GM23338 (cell line): ENCODE data around the gene SPINK7. TPM values are rescaled to one million over a fixed set of nuclear protein-coding genes. Genes with fewer than 3 reads are reported as not detected.

Experiments
- ATAC-seq: fragments of 200-7000 bp; cut with Tn5 transposase; 3 replicates; pipeline ENCODE4 v1.9.1; 2020
- DNase-seq: peaks from one replicate; pipeline ENCODE4 v3.0.0-alpha.2; 2015; ENCODE audit warnings: low spot score
- H2AFZ ChIP-seq: fragments of 200-600 bp; sonication (generic); 2 replicates; pipeline ENCODE4 v1.8.0; 2016; ENCODE audit warnings: antibody characterized with exemption, mild to moderate bottlenecking, moderate library complexity
- H3F3A ChIP-seq: fragments of 200-600 bp; sonication (generic); replicated peaks from 2 replicates; pipeline ENCODE4 v1.8.0; 2017; ENCODE audit warnings: antibody characterized with exemption, mixed run types, low read depth
- H3K27ac ChIP-seq: fragments of 200-600 bp; sonication (generic); 2 replicates; pipeline ENCODE4 v1.6.1; 2016; ENCODE audit warnings: low read depth
- H3K27me3 ChIP-seq: fragments of 200-600 bp; sonication (generic); 2 replicates; pipeline ENCODE4 v1.8.0; 2016; ENCODE audit warnings: mild to moderate bottlenecking, mixed run types, moderate library complexity; ENCODE audit not compliant: insufficient read depth
- H3K36me3 ChIP-seq: fragments of 200-600 bp; sonication (generic); 2 replicates; pipeline ENCODE4 v1.8.0; 2016; ENCODE audit warnings: mild to moderate bottlenecking; ENCODE audit not compliant: insufficient read depth
- H3K4me1 ChIP-seq: fragments of 200-600 bp; sonication (generic); 2 replicates; pipeline ENCODE4 v1.8.0; 2016; ENCODE audit warnings: mild to moderate bottlenecking, moderate library complexity; ENCODE audit not compliant: insufficient read depth
- H3K4me2 ChIP-seq: fragments of 200-600 bp; sonication (generic); 2 replicates; pipeline ENCODE4 v1.7.1; 2017; ENCODE audit warnings: mixed run types
- H3K4me3 ChIP-seq: fragments of 200-600 bp; sonication (generic); 2 replicates; pipeline ENCODE4 v1.6.1; 2016; ENCODE audit warnings: mixed run types
- H3K79me2 ChIP-seq: fragments of 200-600 bp; sonication (generic); replicated peaks from 2 replicates; pipeline ENCODE4 v1.8.0; 2017; ENCODE audit warnings: mild to moderate bottlenecking; ENCODE audit not compliant: insufficient read depth
- H3K9me2 ChIP-seq: fragments of 200-600 bp; sonication (generic); 2 replicates; pipeline ENCODE4 v1.8.0; 2017; ENCODE audit not compliant: insufficient read depth
- H4K20me1 ChIP-seq: fragments of 200-600 bp; sonication (generic); replicated peaks from 2 replicates; pipeline ENCODE4 v1.8.0; 2017; ENCODE audit warnings: mild to moderate bottlenecking; ENCODE audit not compliant: insufficient read depth
- H3K27ac Mint-ChIP-seq: 2 replicates; pipeline ENCODE4 v1.8.0; 2020; ENCODE audit warnings: inconsistent platforms, mild to moderate bottlenecking, moderate library complexity, mixed read lengths
- H3K27me3 Mint-ChIP-seq: 3 replicates; pipeline ENCODE4 v1.8.0; 2022; ENCODE audit warnings: low read depth, mild to moderate bottlenecking, moderate library complexity, mixed read lengths, inconsistent platforms; ENCODE audit not compliant: insufficient read depth, poor library complexity
- H3K36me3 Mint-ChIP-seq: 3 replicates; pipeline ENCODE4 v1.8.0; 2021; ENCODE audit warnings: low read depth, mild to moderate bottlenecking, inconsistent platforms, moderate library complexity, mixed read lengths
- H3K4me1 Mint-ChIP-seq: 3 replicates; pipeline ENCODE4 v1.8.0; 2020; ENCODE audit warnings: mild to moderate bottlenecking, inconsistent platforms, mixed read lengths
- H3K4me3 Mint-ChIP-seq: 3 replicates; pipeline ENCODE4 v1.8.0; 2021; ENCODE audit warnings: moderate library complexity, mild to moderate bottlenecking, inconsistent platforms, mixed read lengths
- H3K9me3 Mint-ChIP-seq: 3 replicates; pipeline ENCODE4 v1.8.0; 2020; ENCODE audit warnings: moderate library complexity, mild to moderate bottlenecking, inconsistent platforms, mixed read lengths
- CREB1 ChIP-seq: fragments of 250-450 bp; sonication (Bioruptor Pico); IDR thresholded peaks from 2 replicates; pipeline ENCODE4 v1.5.0; 2020; ENCODE audit warnings: low read depth, mild to moderate bottlenecking, moderate library complexity
- EZH2 ChIP-seq: fragments of 200-600 bp; sonication (generic); IDR thresholded peaks from one replicate; pipeline ENCODE4 v1.8.0; 2017; ENCODE audit warnings: antibody characterized with exemption, mild to moderate bottlenecking, low read depth; ENCODE audit not compliant: unreplicated experiment
- JUNB ChIP-seq: IDR thresholded peaks from one replicate; pipeline ENCODE4 v1.6.1; 2016; ENCODE audit warnings: antibody characterized with exemption; ENCODE audit not compliant: unreplicated experiment
- NANOG ChIP-seq: IDR thresholded peaks from 2 replicates; pipeline ENCODE4 v1.6.1; 2016; ENCODE audit warnings: antibody characterized with exemption, borderline replicate concordance
- POLR2AphosphoS5 ChIP-seq: IDR thresholded peaks from 2 replicates; pipeline ENCODE4 v1.6.1; 2016; ENCODE audit warnings: antibody characterized with exemption, low read depth
- STAT1 ChIP-seq: IDR thresholded peaks from one replicate; pipeline ENCODE4 v1.6.1; 2016; ENCODE audit warnings: antibody characterized with exemption; ENCODE audit not compliant: unreplicated experiment
- ZNF114 ChIP-seq: fragments of 250-450 bp; sonication (Bioruptor Pico); IDR thresholded peaks from 2 replicates; pipeline ENCODE4 v1.5.0; 2020; ENCODE audit warnings: mild to moderate bottlenecking, moderate library complexity
- ZNF331 ChIP-seq: fragments of 250-450 bp; sonication (Bioruptor Pico); IDR thresholded peaks from 2 replicates; pipeline ENCODE4 v1.5.0; 2020; ENCODE audit warnings: low read depth, mild to moderate bottlenecking, moderate library complexity
- long read RNA-seq: library from polyadenylated mRNA; unstranded; transcript quantifications from one replicate; pipeline ENCODE4 v2.0.0, GENCODE V29; 2020; ENCODE audit not compliant: unreplicated experiment
- polyA plus RNA-seq: library from polyadenylated mRNA; unstranded; fragments of >200 nt; fragmentation: Nextera tagmentation; extraction: Ambion mirVana; gene quantifications from 2 replicates; pipeline ENCODE4 v1.2.1, GENCODE V29; 2016
- total RNA-seq: library from RNA; depleted of rRNA; stranded (reverse); fragments of >200 nt; shearing (Covaris generic); gene quantifications from 2 replicates; pipeline ENCODE4 v1.2.3, GENCODE V29; 2014; rRNA removed
- TF ChIP-seq, protein P1 (sequence below): IDR thresholded peaks from 2 replicates; pipeline ENCODE4 v1.6.1; 2016; ENCODE audit warnings: antibody characterized with exemption
- TF ChIP-seq, protein P2 (sequence below): fragments of 250-450 bp; sonication (Bioruptor Pico); IDR thresholded peaks from 2 replicates; pipeline ENCODE4 v1.5.0; 2020; ENCODE audit warnings: mild to moderate bottlenecking, moderate library complexity
- TF ChIP-seq, protein P3 (sequence below): IDR thresholded peaks from one replicate; pipeline ENCODE4 v1.6.1; 2018; ENCODE audit warnings: antibody characterized with exemption; ENCODE audit not compliant: unreplicated experiment
- TF ChIP-seq, protein P4 (sequence below), 2 experiments: fragments of 200-600 bp in 1 of 2; sonication (generic) in 1 of 2; conservative IDR thresholded peaks; 2 replicates each; pipeline versions ENCODE4 v1.5.1 to v1.6.1; 2016 to 2017; ENCODE audit warnings: antibody characterized with exemption in 2 of 2, low read depth in 2 of 2, mild to moderate bottlenecking in 2 of 2, moderate library complexity in 1 of 2

Gene SPINK7
- total RNA-seq (not detected in 2 replicates), polyA plus RNA-seq (not detected in 2 replicates)
- long read RNA-seq, result 0 reads

DNA sequence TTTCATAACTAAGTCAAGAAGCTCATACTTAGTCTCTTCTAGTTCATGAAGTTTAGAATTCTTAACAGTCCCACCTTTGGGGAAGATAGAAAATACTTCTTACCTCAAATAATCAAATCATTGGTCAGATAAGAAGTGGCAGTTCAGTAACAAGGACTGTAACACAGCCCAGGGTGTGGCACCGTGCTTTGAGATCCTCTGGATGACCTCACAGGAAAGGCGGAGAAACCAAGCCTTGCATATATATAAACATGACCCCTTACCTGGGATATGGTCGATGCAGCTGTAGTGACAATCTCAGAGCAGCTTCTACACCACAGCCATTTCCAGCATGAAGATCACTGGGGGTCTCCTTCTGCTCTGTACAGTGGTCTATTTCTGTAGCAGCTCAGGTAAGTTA lies at the start of gene SPINK7:
TSS of gene SPINK7 (plus strand) at position 271 of the 400 bp plus-strand sequence. CDS start at position 332, 61 bp downstream.
- TF ChIP-seq EZH2, result no peak
- TF ChIP-seq, protein P1, sequence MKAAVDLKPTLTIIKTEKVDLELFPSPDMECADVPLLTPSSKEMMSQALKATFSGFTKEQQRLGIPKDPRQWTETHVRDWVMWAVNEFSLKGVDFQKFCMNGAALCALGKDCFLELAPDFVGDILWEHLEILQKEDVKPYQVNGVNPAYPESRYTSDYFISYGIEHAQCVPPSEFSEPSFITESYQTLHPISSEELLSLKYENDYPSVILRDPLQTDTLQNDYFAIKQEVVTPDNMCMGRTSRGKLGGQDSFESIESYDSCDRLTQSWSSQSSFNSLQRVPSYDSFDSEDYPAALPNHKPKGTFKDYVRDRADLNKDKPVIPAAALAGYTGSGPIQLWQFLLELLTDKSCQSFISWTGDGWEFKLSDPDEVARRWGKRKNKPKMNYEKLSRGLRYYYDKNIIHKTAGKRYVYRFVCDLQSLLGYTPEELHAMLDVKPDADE, result no peak
- no peak for TF ChIP-seq STAT1
- TF ChIP-seq, protein P2, sequence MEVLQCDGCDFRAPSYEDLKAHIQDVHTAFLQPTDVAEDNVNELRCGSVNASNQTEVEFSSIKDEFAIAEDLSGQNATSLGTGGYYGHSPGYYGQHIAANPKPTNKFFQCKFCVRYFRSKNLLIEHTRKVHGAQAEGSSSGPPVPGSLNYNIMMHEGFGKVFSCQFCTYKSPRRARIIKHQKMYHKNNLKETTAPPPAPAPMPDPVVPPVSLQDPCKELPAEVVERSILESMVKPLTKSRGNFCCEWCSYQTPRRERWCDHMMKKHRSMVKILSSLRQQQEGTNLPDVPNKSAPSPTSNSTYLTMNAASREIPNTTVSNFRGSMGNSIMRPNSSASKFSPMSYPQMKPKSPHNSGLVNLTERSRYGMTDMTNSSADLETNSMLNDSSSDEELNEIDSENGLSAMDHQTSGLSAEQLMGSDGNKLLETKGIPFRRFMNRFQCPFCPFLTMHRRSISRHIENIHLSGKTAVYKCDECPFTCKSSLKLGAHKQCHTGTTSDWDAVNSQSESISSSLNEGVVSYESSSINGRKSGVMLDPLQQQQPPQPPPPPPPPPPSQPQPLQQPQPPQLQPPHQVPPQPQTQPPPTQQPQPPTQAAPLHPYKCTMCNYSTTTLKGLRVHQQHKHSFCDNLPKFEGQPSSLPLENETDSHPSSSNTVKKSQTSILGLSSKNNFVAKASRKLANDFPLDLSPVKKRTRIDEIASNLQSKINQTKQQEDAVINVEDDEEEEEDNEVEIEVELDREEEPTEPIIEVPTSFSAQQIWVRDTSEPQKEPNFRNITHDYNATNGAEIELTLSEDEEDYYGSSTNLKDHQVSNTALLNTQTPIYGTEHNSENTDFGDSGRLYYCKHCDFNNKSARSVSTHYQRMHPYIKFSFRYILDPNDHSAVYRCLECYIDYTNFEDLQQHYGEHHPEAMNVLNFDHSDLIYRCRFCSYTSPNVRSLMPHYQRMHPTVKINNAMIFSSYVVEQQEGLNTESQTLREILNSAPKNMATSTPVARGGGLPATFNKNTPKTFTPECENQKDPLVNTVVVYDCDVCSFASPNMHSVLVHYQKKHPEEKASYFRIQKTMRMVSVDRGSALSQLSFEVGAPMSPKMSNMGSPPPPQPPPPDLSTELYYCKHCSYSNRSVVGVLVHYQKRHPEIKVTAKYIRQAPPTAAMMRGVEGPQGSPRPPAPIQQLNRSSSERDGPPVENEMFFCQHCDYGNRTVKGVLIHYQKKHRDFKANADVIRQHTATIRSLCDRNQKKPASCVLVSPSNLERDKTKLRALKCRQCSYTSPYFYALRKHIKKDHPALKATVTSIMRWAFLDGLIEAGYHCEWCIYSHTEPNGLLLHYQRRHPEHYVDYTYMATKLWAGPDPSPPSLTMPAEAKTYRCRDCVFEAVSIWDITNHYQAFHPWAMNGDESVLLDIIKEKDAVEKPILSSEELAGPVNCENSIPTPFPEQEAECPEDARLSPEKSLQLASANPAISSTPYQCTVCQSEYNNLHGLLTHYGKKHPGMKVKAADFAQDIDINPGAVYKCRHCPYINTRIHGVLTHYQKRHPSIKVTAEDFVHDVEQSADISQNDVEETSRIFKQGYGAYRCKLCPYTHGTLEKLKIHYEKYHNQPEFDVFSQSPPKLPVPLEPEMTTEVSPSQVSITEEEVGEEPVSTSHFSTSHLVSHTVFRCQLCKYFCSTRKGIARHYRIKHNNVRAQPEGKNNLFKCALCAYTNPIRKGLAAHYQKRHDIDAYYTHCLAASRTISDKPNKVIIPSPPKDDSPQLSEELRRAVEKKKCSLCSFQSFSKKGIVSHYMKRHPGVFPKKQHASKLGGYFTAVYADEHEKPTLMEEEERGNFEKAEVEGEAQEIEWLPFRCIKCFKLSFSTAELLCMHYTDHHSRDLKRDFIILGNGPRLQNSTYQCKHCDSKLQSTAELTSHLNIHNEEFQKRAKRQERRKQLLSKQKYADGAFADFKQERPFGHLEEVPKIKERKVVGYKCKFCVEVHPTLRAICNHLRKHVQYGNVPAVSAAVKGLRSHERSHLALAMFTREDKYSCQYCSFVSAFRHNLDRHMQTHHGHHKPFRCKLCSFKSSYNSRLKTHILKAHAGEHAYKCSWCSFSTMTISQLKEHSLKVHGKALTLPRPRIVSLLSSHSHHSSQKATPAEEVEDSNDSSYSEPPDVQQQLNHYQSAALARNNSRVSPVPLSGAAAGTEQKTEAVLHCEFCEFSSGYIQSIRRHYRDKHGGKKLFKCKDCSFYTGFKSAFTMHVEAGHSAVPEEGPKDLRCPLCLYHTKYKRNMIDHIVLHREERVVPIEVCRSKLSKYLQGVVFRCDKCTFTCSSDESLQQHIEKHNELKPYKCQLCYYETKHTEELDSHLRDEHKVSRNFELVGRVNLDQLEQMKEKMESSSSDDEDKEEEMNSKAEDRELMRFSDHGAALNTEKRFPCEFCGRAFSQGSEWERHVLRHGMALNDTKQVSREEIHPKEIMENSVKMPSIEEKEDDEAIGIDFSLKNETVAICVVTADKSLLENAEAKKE (CRISPR knock-in tag), result no peak
- TF ChIP-seq, protein P3, sequence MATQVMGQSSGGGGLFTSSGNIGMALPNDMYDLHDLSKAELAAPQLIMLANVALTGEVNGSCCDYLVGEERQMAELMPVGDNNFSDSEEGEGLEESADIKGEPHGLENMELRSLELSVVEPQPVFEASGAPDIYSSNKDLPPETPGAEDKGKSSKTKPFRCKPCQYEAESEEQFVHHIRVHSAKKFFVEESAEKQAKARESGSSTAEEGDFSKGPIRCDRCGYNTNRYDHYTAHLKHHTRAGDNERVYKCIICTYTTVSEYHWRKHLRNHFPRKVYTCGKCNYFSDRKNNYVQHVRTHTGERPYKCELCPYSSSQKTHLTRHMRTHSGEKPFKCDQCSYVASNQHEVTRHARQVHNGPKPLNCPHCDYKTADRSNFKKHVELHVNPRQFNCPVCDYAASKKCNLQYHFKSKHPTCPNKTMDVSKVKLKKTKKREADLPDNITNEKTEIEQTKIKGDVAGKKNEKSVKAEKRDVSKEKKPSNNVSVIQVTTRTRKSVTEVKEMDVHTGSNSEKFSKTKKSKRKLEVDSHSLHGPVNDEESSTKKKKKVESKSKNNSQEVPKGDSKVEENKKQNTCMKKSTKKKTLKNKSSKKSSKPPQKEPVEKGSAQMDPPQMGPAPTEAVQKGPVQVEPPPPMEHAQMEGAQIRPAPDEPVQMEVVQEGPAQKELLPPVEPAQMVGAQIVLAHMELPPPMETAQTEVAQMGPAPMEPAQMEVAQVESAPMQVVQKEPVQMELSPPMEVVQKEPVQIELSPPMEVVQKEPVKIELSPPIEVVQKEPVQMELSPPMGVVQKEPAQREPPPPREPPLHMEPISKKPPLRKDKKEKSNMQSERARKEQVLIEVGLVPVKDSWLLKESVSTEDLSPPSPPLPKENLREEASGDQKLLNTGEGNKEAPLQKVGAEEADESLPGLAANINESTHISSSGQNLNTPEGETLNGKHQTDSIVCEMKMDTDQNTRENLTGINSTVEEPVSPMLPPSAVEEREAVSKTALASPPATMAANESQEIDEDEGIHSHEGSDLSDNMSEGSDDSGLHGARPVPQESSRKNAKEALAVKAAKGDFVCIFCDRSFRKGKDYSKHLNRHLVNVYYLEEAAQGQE, result no peak
- TF ChIP-seq NANOG, result no peak
- no peak for TF ChIP-seq JUNB
- TF ChIP-seq CREB1, result no peak
- TF ChIP-seq ZNF114 (CRISPR knock-in tag), result no peak
- TF ChIP-seq, protein P4, sequence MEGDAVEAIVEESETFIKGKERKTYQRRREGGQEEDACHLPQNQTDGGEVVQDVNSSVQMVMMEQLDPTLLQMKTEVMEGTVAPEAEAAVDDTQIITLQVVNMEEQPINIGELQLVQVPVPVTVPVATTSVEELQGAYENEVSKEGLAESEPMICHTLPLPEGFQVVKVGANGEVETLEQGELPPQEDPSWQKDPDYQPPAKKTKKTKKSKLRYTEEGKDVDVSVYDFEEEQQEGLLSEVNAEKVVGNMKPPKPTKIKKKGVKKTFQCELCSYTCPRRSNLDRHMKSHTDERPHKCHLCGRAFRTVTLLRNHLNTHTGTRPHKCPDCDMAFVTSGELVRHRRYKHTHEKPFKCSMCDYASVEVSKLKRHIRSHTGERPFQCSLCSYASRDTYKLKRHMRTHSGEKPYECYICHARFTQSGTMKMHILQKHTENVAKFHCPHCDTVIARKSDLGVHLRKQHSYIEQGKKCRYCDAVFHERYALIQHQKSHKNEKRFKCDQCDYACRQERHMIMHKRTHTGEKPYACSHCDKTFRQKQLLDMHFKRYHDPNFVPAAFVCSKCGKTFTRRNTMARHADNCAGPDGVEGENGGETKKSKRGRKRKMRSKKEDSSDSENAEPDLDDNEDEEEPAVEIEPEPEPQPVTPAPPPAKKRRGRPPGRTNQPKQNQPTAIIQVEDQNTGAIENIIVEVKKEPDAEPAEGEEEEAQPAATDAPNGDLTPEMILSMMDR (conservative IDR thresholded peaks at IDR 0.05; ENCODE audit: low read depth in 2 of 2), result no peak
- TF ChIP-seq ZNF331, result no peak
- TF ChIP-seq POLR2AphosphoS5, result no peak
- no peak within 1 kb of the TSS for H3K27ac Mint-ChIP-seq
- H3K4me3 Mint-ChIP-seq, result no peak within 1 kb of the TSS
- no peak within 1 kb of the TSS for H3K4me3 ChIP-seq
- peaks cover 2% of the 10 kb centered on the region for H3K27me3 Mint-ChIP-seq
- H3K36me3 ChIP-seq, result no peaks in the 10 kb centered on the region
- DNase-seq, result no peak
- H3K4me1 ChIP-seq, result no peaks in the 10 kb centered on the region
- H3K27ac ChIP-seq, result no peak within 1 kb of the TSS
- H3K4me2 ChIP-seq, result no peak within 1 kb of the TSS
- H3K9me3 Mint-ChIP-seq, result peaks cover 10% of the 10 kb centered on the region; the same call in 2 of the 3 replicates
- no peaks in the 10 kb centered on the region; the same call in 1 of the 3 replicates for H3K4me1 Mint-ChIP-seq
- H3K79me2 ChIP-seq, result no peaks in the 10 kb centered on the region
- H3K27me3 ChIP-seq, result no peaks in the 10 kb centered on the region
- peaks cover 11% of the 10 kb centered on the region; the same call in 1 of the 2 replicates for H3K9me2 ChIP-seq
- H3F3A ChIP-seq, result no peaks in the 10 kb centered on the region
- H3K36me3 Mint-ChIP-seq, result no peaks in the 10 kb centered on the region
- H2AFZ ChIP-seq, result no peak within 1 kb of the TSS
- no peak for ATAC-seq
- no peaks in the 10 kb centered on the region; the same call in 1 of the 2 replicates for H4K20me1 ChIP-seq
